GM18498 (cell line): ENCODE measurements around the gene ST7.
"Not testable (repeated sequence)": the region's sequence is repeated elsewhere in the genome, so short reads cannot be mapped to it uniquely, and the experiment has no call there.

Experiments used
- ATAC-seq: cut with Tn5 transposase; IDR thresholded peaks from one replicate; pipeline ENCODE4 v1.9.1; 2021; ENCODE audit warnings: mild to moderate bottlenecking, moderate library complexity; ENCODE audit not compliant: unreplicated experiment

The ST7 gene

DNA sequence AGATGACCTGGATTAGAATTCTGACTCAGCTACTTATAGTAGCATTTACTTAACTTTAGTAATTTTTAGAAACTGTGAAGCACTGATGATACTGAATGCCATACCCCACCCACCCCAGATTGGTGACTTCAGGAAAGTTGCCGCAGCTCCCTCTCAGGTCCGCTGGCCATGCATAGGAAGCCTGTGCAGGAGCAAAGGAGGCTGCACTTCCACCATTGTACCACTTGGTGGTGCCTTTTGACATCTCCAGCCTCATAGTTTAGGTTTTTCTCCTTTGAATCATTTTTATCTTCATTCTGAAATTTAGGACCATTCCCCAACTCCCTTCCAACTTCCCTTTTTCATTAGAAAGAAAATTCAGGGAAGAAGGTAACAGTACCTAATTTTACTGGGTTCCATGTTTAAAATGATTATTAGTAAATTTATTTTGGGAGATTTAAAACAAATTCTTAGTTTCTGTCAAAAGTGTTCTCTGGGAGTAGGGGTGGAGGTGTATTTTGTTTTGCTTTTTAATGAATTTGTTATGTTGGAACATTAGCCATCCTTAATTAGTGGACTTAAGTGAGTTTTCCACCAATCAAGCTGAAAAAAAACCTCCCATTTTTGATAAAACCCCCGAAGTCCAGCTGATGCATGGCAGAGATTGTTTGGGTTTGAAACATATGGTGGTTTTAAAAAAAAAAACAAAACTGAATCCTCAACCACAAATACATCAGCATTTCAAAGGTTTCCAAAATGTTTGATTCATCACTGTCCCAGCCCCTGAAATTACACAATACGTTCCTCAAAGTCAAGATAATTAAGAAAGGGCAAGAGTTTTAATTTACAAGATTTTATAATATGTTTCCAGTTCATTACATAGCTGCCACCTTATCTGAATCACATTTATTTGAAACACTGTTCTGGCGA lies 259.9 kb downstream of the ST7 start:
- peak; percentile 81 for ATAC-seq

DNA sequence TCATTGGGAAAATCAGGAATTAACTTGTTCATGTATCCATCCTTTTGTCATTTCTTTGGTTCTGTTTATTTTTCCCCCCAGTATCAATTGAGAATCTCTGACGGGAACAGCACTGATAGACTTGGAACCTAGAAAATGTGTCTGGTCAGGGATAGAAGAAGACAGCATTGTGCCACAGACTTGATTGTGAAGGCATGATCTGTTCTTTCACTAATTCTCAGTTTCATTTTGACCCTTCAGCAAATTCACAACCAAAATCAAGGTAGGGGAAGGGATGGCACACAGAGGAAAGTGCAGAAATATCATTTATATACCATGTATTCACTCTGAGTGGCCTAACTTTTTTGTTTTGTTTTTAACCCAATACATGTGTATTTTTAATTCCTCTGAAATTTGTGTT lies 262.7 kb downstream of the ST7 start:
- no peak for ATAC-seq

DNA sequence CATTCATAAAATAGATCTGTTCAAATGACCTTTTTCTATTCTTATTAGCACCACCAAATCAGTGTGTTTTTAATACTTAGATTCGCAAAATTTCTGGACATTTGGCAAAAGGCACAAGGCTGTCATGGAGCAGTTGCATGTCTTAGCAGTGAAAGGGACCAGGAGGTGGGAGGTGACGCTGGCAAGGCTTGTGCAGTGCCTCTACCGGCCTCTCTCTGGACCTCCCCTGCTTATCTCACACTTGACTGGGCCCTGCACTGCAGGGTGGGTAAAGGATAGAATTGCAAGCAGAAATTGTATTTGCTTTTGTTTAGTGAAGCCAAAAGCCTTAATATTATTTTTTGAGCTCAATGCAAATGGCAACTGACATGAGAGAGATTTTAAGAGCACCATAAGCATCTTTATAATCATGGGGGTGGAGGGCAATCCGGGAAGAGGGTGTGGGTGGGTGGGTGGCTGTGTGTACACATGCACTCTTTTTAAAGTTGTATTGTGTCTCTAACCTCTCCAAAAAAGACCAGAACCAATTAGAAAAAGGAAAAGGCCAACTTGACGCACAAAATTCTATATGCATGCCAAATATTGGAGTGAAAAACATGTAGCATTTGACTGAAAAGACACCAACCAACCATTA lies 263.3 kb downstream of the ST7 start:
- no peak for ATAC-seq

DNA sequence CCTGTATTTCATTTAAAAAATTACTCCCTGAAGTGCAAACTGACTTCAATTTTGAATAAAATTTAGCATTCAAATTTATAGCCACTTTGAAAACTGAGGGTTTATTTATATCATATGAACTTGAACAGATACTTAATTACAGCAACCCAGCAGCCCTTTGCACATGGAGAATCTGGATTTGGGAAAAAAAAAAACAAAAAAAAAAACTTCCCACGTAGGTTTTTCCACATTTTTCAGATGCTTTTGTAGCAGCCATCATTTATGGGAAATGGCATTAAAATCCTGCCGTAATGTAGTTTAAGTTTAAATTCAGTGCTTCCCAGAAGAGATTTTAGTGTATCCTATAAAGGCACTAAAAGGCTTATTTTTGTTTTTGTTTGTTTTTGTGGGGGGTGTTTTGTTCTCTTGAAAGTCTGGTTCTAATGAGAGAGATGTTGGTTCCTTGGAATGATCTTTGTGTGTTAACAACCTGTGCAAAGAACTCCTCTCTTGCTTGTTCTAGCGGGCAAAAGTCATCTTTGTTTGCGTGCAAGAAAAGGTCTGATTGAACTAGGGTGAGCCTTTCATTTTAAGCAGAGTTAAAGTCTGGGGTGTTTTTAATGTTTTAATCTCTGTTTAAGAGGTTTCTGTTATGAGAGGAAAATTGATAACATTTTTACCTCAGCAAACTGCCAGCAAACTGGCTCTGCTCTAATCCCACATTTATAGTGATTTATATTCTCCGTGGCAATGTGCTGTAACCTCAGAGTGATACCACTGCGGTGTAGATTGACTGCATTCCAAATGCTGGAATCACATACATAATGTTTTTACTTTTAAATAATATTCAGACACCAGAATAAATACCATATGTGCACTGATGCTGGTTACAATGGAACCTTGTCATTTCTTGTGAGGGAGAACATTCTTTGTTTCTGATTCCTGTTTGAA lies 264.1 kb downstream of the ST7 start:
- no peak for ATAC-seq

DNA sequence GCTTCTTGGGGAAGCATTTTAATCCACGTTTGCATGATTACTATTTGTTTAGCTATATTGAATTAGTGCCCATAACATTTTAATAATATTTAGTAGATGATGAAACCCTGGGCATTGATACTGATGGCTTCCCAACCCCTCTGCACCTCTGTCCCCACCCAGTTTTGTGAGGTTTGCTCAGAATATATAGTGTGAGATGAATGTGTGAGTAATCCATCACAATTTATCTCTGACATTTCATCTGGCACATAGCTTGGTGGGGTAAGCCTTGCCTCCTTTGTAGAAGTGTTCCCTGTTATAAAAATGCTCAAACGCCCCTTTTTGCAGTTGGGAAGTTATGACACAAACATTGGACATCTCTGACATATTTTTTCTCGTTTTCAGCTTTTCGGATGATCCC lies 265.4 kb downstream of the ST7 start:
- no peak for ATAC-seq

DNA sequence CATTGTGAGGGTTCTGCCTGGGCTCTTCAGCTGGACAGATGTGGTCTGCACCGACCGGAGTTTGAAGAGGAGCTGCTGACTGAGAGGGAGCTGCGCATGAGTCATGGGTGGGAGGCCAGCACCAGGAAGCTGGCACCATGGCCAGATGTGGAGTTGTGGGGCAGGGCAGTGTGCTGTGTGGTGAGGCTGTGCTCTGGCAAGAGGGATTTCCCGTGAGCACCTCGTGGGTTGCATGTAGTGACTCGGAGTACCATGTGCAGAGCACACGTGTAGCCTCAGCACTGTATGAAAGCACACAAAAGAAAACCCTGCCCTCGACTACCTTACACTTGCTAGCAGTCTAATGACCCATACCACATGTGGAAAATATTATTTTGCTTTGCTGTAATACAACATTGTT lies 266.2 kb downstream of the ST7 start:
- ATAC-seq = no peak

DNA sequence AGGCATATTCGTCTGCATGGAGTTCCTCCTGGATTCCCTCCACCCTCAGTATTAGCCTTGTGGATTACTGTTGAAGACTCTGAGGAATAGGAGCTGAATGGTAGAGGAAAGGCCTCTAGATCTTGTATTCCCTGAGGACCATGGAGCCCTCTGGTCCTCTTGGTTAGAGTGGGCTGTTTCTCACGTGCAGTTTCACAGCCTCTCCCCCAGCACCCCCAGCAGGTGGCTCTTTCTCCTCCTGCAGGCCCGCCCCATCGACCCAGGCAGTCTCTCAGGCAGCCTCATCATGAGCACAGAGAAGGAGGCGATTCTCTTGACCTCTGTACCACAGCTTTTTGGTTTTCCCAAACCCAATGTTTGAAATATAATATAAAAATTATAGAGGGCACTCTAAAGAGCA lies 267.5 kb downstream of the ST7 start:
- no peak for ATAC-seq

DNA sequence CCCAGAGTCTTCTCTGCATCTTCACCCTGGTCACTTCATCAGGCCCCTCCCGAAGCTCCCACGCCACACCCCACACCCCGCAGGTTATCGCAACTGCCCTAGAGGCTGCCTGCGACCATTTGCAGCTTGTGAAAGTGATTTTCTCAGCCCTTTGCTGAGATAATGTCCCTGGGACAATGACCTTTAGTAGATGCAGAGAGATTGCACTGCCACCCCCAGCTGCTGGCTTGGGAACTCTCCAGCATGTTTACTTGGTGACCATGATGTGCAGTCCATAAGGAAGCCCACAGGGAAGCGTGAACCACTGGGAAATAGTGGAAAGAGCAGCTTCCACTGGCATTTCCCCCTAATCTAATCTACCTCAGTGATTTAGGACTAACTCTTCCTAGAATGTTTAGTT lies 272.2 kb downstream of the ST7 start:
- ATAC-seq = no peak

DNA sequence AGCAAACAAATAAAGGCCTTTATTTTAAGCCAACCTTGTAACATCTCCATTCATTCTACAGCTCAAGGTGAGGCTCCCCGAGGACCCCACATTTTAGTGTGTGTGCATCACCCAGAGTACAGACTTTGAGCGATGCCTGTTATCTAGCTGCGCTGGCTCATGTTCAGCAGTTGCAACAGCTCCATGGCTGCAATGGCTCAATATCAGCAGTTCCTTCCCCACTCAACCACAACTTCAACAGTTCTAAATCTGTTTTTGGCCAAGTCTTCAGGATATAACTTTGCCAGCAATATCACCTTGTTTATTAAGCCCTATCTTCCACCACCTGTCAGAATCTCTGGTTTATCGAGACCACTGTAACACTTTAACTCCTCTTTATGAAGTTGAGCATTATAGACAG lies 273.8 kb downstream of the ST7 start:
- ATAC-seq = no peak

DNA sequence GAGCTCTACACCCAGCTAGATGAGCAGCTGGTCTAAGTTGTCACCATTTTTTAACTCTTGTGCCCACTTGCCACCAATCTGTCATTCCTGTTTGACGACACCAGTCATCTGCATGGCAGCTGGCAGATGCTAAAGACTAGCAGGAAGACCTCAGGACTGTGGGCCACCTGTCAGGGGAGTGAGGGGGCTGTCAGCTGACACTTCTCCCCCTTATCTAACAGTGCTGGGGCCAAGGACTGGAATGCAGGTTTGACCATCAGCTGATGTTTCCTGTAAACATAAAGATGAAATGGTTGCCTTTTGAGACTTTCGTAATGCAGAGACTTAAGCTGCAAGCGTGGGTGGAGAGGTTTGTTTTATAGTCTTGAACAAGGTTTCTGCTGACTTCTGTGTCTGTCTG lies 276.0 kb downstream of the ST7 start:
- ATAC-seq = no peak

DNA sequence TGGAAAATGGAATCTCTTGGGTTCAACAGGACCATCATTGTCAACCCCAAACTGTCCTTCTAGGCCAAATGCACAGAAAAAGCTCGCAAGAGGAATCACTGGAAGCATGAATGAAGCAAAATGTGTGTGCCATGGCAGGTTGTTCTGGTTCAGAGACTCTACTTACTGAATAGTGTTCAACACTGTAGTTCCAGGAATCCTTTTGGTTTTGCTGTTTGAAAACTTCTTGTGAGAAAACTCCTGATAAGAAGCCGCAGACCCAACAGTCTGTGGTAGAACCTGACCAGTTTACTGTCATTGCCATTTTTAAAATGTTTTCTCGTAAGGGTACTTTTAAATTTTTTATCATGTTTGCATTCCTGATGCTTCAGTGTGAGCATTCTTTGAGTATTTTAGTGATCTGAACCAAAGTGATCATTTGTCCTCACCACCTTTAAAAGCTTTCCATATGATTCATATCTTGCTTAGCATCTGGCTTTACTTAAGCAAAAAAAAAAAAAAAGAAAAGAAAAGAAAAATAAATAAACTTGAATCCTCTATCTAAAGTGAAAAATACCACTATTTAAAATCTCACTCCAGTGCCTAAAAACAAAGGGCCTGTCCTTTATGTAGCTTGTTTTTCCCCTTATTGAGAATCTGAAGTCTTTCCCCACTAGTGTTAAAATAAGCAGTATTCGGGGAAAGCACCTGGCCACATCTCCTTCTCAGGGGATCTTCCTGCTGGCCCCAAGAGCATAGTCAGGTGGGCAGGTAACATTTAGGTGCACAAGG lies 277.2 kb downstream of the ST7 start:
- peak; percentile 59 for ATAC-seq

DNA sequence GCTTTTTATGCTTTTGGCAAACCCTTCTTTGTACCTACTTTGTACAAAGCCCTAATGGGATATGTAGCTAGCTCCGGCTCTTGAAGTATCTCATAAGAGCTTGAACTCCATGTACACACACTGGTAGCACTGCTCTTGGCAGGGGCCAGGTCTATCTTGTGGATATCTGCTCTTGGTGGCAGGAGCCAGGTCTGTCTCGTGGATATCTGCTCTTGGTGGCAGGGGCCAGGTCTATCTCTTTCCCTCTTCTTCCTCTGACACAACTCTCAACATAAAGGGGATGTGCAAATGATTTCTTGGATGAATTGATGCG lies 277.7 kb downstream of the ST7 start:
- ATAC-seq = no peak

DNA sequence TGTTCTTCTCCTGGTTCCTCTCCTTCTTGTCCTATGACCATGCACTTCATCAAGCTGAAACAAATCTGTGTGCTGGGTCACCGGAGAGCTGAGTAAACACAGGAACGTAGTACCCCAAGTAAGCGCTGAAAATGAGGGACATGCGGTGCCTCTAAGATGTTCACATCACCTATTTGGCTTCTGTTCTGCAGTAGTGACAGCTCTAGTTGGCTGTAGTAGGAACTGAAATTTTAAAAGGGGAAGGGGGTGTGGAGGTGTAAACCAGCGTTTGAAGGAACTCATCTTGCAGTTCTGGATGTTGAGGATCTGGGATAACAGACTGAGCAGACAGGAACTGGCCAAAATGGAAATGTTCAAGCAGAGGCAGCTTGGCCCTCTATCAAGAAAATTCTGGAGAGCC lies 284.3 kb downstream of the ST7 start:
- no peak for ATAC-seq

DNA sequence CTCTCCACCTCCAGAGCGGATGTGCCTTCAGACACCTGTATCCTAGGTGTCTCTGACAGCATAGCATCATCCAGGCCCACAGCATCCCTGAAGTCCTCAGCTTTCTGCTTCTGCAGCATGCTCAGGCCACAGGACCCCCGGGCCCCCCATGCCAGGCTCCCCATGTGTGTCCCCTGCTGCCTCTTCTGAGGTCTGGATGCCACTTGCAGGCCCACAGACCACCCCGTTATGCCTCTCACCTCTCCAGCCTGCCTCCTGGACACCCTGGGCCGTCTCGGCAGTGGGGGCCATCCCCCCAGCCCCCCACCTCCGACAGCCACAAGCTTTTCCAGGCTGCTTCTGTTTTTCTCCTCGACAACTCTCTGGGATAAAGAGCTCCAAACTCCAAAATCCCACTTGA lies 285.2 kb downstream of the ST7 start:
- no peak for ATAC-seq

DNA sequence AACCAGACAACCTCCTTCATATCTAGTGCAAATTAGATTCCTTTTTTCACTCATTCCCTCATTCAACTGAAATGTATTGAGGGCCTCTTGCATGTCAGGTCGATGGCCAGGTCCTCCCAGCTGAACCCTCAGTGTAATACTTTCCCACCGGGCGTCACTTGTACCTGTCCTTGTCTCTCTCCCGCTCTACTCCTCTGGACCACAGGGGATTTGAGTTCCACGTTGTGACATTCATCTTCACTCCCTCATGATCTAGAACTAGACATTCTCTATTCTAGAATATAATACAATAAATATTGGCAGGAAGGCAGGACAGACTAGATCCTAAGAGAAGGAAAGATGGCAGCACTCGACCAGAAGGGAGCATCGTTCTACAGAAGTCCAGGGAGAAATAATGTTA lies 285.6 kb downstream of the ST7 start:
- ATAC-seq = no peak

DNA sequence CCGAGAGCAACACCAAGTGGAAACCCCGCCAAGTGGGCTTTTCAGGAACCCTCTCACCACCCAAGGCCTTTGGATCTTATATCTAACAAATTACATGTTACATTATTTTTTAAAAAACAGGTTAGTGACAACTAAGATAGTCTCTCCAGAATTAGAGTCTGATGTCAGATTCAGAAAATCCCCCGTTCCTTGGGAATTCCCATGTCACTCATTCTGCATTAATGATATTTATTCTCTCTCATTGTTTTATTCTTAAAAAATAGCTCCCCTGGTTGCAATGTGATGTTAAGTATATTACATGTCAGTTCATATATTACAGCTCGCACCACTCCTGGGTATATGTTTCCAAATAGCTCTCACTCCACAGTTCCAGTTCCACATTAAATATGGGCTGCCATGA lies 287.8 kb downstream of the ST7 start:
- ATAC-seq = no peak

DNA sequence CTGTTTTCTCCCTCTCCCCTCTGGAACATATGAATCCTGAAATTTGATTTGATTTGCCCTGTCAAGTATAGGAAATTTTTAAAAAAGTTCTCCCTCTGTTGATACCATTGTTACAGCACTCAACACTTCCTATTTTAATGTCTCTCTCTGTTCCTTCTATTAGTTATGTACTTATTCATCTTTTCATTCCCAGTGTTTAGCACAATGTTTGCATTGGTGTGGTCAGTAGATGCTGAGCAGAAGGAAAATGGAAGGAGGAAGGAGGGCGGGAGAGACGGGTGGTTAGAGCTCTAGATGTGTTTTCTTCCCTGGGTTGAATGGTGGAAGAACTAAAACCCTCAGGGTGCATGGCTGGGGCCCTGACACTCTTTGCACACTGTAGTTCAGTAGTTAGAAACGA lies 290.1 kb downstream of the ST7 start:
- no peak for ATAC-seq

DNA sequence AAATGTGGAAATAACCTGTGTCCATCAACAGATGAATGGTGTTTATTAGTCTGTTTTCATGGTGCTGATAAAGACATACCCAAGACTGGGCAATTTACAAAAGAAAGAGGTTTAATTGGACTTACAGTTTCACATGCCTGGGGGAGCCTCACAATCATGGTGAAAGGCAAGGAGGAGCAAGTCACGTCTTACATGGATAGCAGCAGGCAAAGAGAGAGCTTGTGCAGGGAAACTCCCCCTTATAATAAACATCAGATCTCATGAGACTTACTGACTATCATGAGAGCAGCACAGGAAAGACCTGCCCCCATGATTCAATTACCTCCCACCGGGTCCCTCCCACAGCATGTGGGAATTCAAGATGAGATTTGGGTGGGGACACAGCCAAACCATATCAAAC lies 292.4 kb downstream of the ST7 start:
- not testable (repeated sequence) for ATAC-seq

DNA sequence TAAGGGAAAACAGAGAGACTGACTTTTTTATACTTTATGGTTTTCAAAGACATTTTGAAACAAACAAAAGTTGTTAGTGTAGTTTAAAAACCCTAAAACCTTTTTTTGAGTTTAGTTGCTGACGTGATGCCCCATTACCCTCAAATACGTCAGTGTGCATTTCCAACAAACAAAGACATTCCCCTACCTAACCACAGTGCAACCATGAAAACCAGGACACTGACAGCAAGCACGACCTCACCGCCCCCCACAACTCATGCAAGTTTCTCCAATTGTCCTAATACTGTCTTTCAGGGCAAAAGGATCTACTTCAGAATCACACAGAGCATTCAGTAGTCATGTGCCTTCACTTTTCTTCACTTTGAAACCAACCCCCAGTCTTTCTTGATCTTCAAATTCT lies 294.5 kb downstream of the ST7 start:
- ATAC-seq = no peak

DNA sequence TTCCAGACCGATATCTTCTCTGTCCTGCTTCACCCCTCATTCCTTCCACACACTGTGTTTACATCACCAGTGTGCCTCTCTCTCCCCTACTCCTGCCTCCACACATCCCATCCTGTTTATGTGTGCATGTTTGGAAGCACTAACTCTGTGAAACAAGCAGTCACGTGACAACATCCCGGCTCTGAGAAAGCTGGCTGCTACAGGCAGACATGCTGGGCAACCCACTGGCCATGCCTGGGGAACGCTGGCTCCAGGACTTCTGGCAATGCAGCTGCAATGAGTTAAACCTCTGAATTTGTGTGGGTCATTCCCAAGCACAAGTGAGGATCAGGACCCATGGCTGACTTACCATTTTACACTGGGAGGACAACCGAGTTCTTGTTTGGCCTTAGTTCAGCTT lies 295.5 kb downstream of the ST7 start:
- ATAC-seq = no peak

DNA sequence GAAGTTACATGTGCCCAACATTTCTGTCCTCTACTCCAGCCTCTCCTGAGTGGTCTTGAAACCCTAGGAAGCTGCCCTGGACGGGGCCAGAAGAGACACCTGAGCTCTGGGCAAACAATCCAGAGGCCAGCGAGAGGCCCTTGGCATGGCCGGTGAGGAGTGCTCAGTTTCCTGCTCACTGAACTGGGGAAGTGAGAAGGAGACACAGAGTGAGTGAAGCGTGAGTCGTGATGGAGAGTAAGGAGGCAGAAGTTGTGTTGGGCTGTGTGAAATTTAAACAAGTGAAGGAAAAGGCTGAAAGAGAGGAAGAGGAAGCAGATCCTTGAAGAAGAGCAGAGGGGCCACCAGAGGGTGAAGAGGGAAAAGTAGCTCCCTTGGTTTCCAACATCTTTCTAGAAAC lies 296.4 kb downstream of the ST7 start:
- ATAC-seq = no peak
